ENCODE data around the gene DCT.
"Not testable (repeated sequence)": the region's sequence is repeated elsewhere in the genome, so short reads cannot be mapped to it uniquely, and the experiment has no call there.

Gene DCT

DNA sequence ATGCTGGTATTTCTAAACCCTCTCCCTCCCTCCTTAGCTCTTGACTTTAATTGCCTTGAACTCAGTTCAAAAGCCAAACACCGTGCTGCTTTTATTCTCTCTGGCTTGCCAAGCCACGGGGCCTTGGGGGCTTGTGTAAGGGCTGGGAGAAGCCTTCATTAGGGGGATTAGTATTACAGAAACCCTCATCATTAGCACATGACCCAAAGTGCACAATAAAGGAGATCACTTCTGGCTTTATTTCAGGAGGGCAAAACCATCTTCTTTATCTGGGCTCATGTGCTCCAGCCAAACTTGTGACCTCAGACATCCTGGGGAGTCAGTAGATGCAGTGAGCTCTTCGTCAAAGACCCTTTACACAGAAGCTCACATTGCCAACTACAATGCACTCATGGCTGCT is at the start of gene DCT:
Gene DCT (minus strand): TSS at position 67 of the 400 bp plus-strand sequence. CDS start 427 bp downstream, outside the sequence.
- DNase-seq (ENCODE audit: low spot score) = no peak

DNA sequence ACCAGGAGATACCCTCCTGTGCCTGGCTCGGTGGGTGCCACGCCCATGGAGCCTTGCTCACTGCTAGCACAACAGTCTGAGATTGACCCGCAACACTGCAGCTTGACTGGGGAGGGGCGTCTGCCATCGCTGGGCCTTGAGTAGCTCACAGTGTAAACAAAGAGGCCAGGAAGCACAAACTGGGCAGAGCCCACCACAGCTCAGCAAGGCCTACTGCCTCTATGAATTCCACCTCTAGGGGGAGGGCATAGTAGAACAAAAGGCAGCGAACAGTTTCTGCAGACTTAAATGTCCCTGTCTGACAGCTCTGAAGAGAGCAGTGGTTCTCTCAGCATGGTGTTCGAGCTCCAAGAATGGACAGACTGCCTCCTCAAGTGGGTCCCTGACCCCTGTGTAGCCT is 47.5 kb upstream of the DCT start:
- not testable (repeated sequence) for DNase-seq (ENCODE audit: low spot score)

DNA sequence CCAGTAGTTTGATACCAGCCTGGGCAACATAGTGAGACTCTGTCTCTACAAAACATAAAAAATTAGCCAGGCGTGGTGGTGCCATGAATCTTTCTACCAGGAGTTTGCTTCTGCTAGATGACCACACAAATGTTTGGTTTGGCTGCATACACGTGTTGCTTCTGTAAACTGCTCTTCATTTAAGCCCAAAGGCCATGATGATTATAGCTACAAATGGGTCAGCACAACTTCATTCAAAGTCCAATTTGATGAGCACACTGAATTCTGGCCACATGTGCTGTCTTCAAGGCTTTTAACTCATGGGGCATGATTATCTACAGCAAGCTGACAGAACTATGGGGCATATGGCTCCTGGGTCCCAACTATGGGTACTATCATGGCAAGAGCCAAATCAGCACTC is 46.3 kb upstream of the DCT start:
- no peak for DNase-seq (ENCODE audit: low spot score)

DNA sequence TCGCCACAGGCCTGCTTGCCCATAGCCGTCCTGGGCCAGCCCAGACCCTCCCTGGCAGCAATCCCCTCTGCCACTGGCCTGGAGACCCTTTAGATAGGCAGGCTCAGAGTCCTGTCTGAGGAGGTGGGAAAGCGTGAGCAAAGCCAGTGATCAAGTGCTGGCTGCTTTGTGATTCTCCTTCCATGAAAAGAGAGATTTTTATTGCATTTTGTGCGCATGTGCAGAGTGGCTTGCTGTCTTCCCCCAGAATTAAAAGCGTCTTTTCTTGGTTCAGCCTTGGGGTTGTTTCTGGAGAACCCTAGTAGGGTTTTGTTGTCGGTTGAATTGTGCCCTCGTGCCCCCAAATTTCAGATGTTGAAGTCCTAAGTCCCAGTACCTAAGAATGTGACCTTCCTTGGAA is 44.9 kb upstream of the DCT start:
- DNase-seq (ENCODE audit: low spot score) = no peak

DNA sequence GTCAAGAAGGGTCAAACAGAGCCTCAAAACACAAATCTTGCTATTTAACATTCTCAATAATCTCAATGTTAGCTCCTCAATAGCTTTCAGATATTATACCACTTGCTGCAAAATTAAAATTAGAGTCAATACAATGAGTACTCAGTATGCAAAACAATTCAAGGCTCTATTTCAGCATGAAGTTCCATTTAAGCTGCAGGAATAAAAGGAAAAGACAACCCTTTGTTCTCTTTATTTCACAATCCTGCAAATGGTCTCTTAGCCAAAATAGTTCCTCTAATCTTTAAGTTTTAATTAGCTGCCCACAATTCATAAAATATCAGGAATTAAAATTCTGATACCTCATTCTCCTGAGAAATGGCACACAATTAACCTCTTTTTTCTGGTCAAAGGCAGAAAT is 40.5 kb upstream of the DCT start:
- DNase-seq (ENCODE audit: low spot score) = no peak

DNA sequence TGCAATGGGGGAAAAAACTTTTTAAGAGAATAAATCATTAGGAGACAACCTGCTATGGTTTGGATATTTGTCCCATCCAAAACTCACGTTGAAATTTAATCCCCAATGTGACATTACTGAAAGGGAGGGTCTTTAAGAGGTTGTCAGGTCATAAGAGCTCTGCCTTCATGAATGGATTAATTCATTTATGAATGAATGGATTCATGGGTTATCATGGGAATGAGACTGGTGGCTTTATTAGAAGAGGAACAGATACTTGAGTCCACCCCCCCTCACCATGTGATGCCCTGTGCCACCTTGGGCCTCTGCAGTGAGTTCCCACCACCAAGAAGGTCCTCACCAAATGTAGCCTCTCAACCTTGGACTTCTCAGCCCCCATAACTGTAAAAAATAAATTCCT is 37.0 kb upstream of the DCT start:
- no peak for DNase-seq (ENCODE audit: low spot score)

DNA sequence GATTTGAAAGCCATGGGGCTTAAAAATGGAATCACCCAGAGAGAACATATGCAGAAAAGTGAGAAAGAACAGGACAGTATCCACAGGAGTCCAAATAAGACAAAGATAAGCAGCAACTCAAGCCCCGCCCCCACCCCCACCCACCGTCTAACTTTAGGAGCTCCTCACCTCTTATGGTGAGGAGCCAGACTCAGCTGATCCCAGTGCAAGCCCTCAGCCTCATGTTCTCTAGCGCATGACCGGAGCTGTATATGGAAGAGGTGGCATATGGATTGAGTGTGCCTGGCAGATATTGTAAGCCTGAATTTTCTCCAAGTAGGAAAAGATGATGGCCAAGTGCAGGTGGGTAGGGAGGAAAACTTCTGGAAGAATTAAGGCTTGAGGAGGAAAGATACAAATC is 36.4 kb upstream of the DCT start:
- no peak for DNase-seq (ENCODE audit: low spot score)

DNA sequence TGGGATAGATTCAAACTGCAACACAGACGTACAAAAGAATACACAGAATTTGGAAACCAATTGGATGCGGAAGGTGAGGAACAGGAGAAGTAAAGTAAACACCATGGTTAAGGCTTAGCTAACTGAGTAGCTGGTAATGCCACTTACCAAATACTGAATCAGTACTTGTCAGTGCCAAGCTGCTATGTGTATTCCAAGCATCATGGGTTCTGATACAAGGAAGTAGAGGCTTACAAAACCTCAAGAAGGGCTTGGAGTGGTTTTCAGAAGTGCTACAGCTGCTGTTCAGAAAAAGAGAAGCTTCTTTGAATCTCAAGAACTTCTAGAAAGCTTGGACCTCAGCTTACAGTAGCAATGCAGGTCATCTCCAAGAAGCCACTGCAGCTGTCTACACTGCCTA is 35.9 kb upstream of the DCT start:
- no peak for DNase-seq (ENCODE audit: low spot score)

DNA sequence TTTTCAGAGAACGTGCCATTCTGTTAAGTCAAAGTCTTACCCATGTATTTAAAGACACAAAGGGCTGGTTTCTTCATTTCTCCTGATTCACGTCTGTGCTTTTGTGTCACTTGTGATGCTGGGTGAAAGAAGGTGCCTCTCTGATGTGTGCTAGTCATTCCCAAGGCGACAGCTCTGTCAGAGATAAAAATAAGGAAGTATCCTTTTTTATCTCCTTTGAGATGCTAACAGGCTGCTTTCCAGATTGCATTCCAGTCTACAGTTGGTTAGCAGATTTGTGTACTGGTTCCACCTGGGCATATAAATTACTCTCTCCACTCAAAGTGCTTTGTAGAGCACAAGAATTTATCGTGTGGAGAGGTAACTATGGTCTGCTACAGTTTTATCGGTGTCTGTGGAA is 33.5 kb upstream of the DCT start:
- no peak for DNase-seq (ENCODE audit: low spot score)

DNA sequence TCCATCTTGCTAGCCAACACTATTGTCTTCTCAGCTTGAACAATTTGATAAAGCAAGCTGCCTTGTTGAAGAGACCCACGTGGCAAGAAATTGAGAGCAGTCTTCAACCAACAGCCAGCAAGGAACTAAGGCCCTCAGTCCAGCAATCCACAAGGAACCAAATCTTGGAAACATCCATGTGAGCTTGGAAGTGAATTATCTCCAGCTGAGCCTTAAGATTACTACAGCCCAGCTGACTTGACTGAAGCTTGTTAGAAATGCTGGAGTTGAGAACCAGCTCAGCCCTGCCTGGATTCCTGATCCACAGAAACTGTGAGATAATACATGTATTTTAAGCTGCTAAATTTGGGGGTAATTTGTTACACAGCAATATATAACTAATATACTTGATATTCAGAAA is 26.2 kb upstream of the DCT start:
- no peak for DNase-seq (ENCODE audit: low spot score)

DNA sequence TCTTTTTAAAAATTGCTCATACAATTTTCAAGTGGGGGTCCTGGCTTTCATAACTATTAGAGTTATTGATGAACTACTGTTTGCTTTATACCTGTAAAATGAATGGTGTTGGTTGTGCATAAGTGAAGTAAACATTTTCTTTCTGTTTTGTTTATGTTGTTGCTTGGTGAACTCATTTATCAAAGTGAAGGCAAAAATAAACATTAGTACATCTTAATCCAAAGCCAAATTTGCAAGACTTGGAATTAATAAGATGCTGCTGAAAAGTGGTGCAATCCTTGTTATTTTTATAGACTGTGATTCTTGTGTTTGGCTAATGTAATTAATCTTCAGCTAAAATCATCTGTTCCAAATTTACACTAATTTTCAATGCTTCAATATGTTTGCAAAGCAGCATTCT is 24.4 kb upstream of the DCT start:
- DNase-seq (ENCODE audit: low spot score) = no peak

DNA sequence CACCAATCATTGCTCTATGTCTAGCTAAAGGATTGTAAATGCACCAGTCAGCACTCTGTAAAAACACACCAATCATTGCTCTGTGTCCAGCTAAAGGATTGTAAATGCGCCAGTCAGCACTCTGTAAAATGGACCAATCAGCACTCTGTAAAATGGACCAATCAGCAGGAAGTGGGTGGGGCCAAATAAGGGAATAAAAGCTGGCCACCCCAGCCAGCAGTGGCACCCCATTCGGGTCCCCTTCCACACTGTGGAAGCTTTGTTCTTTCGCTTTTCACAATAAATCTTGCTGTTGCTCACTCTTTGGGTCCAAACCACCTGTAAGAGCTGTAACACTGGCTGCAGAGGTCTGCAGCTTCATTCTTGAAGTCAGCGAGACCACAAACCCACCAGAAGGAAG is 19.3 kb upstream of the DCT start:
- DNase-seq (ENCODE audit: low spot score) = not testable (repeated sequence)

DNA sequence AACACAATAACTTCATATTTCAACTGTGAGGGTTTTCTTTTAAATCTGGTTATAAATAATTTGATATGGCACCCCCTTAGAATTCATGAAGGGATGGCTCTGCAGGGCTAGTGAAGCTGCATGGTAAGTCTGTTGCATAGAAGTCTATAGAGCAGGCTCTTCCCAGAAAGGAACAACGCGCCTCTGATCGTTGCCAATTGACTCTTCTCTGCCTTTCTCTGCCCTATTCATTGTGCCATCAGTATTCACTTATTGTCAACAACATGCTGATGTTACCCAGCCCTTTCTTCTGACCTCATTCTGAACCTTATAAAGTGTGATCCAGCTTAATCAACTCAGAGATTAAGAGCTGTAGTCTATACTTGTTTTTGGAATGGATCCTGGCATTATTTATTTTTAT is 16.3 kb upstream of the DCT start:
- no peak for DNase-seq (ENCODE audit: low spot score)

DNA sequence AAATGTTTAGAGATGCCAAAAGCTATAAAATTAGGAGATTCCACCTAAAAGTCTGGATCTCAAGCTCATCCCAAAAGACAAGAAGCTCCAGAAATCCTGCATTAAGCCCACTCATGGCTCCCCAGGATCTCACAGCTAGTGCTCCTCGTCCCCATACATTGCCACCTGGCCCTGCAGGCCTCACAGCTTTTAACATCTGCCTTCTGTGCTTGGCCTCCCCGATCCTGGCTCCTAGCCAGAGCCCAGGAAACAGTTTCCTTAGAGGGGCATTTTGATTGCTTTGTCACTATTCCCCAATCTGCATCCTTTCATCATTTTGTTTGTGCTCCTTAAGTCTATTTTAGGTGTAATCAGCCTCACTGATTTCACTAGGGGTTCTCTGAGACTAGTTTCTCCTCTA is 14.5 kb upstream of the DCT start:
- DNase-seq (ENCODE audit: low spot score) = no peak

DNA sequence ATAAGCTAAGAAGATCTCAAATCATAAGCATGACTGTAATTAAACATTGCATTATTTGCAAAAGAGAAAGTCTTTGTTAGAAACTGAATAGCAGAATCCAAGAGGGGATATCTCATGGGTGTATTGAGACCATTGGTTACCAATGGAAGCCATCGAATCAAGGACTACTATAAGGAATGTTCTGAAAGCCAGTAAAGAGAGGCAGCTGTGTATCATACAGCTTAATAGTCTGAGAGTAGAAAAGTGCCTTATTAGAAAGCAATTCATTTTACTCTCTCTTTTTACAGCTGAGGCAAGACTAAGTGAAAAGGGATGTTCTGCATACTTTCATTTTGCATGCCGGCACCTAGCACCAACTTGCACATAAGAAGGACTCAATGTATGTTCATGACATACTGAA is 7.6 kb upstream of the DCT start:
- no peak for DNase-seq (ENCODE audit: low spot score)

DNA sequence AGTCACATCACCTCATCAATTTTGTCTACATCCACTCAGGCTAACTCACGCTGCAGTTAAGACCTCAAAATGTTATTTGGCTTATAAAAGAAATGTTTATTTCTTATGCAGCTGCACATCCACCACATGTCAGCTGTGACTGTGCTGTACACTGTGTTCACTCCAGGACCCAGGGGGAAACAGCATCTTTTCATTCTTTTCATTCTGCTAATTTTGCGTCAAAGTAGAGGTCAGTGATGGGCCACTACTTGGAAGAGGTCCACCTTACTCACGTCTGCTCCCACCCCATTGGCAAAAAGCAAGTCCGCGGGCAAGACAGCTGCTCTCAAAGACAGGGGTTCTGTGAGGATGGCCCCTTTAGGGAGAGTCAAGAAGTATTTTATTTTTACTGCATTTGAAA is 4.5 kb upstream of the DCT start:
- no peak for DNase-seq (ENCODE audit: low spot score)

DNA sequence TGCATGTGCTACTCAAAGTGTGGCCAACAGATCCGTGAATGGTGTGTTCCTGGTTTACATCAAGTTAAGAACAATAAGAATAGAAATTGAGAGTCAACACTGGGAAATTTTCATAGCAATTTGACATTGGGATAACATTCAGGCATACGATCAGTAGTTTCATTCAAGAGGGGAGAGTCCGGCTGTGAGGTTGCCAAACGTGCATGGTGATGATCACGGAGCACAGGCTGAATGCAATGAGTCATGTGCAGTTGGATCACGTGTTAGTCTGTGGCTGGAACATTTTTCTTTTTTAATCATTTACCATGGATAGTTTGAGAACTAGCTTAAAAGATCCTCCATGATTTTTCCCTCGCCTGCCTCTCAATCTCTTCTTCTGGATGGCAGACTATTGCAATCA is 2.5 kb upstream of the DCT start:
- DNase-seq (ENCODE audit: low spot score) = no peak

DNA sequence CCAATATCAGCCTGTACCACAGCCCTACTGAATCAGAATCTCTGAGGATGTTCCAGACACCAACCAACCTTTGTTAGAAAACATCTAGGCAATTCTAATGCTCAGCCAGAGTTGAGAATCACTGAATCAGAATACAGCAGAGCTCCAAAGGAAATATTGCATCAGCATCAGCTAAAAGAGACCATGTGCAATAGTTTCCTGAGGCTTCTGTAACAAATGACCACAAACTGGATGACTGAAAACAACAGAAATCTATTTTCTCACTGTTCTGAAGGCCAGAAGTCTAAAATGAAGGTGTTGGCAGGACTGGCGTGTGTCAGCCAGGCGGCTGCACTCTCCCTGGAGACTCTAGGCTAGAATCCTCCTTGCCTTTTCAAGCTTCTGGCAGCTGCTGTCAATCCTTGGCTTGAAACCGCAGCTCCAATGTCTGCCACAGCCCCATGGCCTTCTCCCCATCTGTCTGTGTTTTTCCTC is 1.2 kb upstream of the DCT start:
- DNase-seq (ENCODE audit: low spot score) = no peak

DNA sequence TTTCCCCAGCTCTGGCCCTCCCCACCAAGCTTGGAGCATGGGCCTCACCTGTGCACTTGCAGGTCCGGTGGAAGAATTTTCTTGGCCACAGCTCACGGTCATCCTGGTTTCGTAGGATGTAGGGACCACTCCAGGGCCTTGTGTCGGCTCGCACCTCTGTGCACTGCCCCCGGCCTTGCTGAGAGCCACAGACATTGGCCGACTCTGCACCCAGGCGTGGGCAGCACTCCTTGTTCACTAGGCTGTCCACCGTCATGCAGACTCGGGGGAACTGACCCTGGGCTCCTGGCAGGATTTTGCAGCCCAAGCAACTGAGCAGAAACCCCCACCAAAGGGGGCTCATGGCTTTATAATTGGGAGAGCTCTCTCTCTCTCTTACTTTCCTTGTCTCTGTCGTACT is 569 bp downstream of the DCT start:
- DNase-seq (ENCODE audit: low spot score) = no peak

DNA sequence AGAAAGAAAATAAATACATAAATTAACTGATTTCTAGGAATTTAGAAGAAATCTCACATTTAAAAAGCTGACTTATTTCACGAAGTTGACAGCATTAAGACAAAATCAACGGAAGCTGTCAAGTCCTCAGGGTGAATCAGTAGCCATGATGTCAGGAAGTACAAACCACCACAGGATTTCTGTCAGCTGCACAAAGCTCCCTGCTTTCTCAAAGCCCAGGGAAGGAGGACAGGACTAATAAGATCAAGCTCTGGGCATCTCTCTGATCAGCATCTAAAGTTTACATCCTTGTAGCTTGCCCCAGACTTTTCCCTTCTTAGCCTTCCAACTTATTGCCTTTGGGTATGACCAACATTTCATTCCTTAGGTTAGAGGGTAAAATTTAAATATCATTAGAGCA is 9.4 kb downstream of the DCT start:
- DNase-seq (ENCODE audit: low spot score) = no peak

DNA sequence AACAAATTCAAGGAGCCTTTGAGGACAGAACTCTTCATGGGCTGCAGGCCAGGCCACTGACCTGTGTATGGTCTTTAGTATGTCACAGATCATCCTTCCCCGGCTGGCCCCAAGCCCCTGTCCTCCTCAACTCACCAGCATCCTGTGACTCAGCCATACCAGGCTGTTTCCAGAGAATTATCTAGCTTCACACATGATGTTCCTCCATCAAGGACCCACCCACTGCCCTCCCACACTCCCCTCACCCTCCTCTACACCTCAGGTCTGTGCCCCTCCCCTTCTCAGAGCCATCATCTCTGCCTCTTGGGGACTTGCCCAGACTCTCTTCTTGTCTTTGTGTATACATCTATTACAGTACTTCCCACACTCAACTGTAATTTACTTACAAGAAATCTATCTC is 14.7 kb downstream of the DCT start:
- no peak for DNase-seq (ENCODE audit: low spot score)

DNA sequence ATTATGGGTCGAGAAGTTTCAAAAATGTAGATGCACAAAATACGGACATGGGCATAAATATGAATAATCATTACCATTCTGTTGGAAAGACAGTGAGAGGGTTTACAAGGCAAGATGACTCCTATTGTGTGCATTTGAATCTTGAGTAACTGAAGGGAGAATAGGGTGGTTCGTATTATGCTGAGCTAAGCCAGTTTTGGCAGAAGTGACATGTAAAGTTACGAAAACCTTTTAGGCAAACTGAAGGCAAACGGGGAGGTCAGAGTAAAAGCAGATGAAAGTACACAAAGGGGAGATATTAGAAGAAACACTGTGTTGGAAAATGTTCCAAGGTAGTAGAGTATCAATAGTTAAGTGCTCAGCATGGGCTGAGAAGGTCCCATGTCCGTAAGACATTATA is 16.8 kb downstream of the DCT start:
- DNase-seq (ENCODE audit: low spot score) = no peak

DNA sequence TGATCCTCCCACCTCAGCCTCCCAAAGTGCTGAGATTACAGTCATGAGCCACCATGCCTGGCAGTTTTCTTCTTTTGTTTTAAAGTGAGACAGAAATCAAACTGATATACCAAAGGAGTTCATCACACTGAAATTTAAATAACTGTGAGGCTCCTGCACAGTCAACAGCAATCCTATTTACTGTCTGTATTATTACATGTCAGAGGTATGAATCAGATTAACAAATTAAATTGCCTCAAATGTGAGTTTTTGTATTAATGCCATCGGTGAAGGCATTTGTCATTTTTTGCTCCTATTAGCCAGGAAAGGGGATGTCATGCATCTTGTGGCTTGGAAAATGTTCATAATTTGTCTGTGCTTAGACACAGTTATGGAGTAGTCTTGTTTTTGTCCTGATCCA is 20.4 kb downstream of the DCT start:
- DNase-seq (ENCODE audit: low spot score) = no peak

DNA sequence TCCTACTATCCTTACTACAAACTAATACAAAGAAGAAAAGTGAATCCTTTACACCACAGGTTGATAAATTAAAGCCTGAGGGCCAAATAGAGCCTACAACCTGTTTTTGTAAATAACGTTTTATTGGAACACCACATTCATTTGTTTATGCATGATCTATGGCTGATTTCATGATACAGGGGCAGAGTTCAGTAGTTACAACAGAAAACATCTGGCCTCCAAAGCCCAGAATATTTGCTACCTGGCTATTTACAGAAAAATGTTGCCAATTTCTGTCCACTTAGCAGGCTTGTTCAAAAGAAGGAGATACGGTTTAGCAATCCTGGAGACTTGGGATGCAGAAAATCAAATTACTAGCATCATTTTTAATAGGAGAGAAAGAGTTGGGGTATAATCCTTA is 24.1 kb downstream of the DCT start:
- no peak for DNase-seq (ENCODE audit: low spot score)

DNA sequence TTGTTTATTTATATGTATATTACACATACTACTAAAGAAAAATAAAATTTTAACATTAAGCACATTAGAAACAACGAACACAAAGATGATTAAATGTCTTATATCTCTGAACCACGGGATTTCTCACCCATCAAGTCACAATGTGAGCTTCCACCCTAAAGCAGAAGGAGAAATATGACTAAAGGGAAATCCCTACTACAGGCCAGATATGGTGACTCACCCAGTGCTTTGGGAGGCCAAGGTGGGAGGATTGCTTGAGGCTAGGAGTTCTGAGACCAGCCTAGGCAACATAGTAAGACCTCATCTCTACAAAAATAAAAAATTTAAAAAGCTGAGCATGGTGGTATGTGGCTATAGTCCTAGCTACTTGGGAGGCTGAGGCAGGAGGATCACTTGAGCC is 24.6 kb downstream of the DCT start:
- no peak for DNase-seq (ENCODE audit: low spot score)

All from HuH-7.5 (cell line).